HG03159 (cell line): ENCODE data around the gene ADPRHL1.
"Not testable (repeated sequence)": the region's sequence is repeated elsewhere in the genome, so short reads cannot be mapped to it uniquely, and the experiment has no call there.

Experiments used
- ATAC-seq: cut with Tn5 transposase; IDR thresholded peaks from one replicate; pipeline ENCODE4 v1.9.1; 2021; ENCODE audit warnings: mild to moderate bottlenecking, moderate library complexity; ENCODE audit not compliant: unreplicated experiment

ADPRHL1 gene

DNA sequence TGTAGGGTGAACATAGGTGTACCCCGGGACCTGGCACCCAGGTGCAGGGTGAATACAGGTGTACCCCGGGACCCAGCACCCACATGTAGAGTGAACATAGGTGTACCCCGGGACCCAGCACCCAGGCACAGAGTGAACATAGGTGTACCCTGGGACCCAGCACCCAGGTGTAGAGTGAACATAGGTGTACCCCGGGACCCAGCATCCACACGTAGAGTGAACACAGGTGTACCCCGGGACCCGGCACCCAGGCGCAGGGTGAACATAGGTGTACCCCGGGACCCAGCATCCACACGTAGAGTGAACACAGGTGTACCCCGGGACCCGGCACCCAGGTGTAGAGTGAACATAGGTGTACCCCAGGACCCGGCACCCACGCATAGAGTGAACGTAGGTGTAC is 17.4 kb downstream of the ADPRHL1 start:
- ATAC-seq = not testable (repeated sequence)

DNA sequence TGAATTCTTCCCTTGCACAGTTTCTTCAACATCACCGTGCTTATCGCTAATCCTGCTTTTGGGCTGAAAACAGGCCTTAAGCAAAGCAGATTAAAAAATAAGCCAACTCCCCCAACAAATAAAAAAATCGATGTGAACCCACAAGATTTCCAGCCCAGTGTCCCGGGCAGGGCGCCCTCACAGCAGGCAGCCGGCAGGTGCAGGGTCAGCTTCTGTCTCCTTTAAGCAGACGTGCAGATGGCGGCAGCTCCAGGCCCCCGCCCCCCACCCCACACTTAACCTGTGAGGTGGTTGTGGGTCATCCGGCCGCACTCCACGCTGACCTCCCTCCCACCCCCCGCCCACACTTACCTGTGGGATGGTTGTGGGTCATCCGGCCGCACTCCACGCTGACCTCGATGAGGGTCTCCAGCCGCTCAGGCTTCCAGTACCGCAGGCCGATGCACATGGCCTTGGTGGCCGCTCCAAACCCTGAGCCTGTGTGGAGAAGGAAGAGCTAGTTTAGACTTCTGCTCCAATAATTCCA is 19.8 kb downstream of the ADPRHL1 start:
- ATAC-seq = no peak

DNA sequence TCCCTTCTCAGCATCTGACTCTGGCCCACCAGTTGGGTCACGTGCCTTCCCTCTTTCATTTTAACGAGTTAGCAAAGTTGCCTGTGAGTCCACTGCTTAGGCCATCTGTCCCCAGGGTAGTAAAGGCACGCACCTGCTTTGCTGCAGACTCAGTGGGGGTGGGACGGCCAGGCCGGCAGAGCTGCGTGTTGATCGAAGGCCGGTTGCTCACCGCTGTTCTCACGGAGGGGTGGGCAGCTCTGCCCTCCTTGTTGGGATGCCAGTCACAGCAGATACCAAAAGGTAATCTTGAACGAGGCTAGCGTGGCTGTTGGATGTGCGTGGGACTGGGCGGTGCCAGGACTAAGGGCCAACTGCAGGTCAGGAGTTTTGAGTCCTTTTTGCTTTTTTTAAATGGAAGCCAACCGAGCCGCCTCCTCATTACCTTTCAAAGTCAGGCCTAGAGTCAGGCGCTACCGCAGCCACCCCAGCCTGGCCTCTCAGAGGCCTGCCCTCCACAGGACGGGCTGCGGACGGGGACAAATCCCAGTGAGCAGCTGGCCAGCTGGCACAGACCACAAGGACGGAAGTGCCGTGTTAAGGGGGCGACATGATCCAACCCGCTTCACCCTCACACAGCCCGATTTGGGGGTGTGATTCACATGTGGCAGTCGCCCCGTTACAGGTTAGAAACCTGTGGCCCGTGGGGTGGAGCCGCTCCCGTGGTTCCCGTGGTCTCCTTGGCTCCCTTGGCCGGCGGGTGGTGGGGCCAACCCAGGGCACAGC is 20.6 kb downstream of the ADPRHL1 start:
- no peak for ATAC-seq

DNA sequence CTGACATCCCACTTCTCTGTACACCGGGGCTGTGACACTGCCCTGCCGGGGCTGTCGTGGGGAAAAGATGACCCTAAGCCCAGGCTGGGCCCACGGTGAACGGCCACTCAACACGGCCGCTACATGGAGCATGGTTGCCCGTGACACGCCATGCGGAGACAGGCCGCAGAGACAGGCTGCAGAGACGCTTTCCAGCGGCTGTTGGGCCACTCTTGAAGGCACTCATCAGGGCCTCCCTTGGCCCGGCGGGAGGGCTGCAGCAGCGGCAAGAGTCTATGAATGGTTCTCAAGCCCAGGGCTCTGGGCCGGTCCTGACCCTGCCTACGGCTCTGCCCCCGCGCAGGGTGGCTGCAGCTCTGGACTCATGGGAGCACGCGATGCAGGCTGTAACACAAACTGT is 22.1 kb downstream of the ADPRHL1 start:
- ATAC-seq = no peak

DNA sequence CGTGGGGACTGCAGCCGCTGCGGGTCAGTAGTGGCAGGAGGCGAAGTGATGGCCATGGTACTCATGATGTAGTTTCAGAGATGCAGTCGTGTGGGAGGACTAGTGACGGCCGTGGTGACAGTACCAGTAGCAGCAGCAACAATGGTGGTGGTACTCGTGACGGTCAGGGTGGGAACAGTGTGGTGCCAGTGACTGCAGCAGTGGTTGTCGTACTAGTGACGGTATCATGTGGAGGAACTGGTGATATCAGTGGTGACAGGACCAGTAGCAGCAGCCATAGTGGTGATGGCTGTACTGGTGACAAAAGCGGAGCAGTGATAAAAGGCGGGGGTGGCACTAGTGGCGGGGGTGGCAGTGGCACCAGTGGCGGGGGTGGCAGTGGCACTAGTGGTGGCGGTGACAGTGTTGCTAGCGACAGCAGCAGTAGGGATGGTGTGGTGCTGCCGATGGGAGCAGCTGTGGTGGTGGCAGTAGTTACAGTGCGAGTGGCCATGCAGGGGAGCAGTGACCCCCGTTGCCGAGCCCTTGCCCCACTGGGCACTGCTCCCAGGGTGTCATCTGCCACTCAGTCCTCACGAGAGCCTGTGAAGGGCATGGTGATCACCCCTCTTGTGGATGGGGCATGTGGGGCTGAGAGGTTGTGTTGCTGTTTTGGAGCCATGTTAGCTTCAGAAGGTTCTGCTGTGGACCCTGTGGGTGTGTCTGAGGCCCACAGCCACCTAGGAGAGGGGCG is 22.7 kb downstream of the ADPRHL1 start:
- no peak for ATAC-seq

DNA sequence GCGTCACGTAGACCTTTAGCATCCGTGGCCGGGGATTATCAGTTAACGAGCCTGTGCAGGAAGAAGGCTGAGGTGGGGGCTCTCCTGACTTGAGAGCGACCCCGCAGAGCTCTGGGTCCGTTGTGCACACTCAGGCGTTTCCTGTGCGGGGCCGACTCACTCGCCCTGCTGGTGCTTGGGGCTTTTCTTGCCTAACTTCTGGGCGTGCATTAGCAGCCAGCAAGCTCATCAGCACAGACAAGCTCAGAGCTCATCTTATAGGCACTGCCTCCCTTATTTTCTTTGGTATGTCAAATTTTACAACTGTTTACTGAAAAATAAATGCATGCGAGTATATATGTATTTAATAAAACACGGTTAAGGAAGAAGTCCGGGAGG is 23.7 kb downstream of the ADPRHL1 start:
- no peak for ATAC-seq

DNA sequence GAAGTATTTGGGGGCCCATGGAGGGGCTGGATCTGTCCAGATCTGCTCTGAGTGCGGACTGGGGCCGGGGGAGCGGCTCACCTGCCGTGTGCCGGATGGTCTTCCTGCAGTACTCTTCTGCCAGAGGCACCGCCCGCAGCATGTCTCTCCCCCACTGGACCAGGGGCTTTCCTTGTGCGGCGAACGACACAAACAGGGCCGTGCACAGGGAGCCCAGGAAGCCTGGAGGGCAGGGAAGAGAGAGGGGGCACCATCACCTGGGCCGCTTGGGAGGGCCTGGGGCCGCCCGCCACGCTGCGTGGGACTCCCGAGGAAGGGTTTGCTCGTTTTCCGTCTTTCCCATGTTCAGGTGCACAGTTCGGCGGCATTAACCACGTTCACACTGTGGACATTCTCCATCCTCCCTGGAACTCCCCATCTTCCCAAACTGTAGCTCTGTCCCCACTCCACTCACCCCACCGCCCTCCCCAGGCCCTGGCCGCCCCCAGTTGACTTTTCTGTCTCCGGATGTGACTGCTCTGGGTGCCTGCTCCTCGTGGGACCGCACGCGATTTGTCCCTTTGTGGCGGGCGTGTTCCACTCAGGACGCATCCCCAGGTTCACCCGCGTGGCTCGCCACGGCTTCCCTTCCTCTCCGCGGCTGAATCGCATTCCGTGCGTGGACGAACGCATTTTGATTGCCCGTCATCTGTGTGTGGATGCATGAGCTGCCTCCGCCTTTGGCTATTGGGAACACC is 24.2 kb downstream of the ADPRHL1 start:
- no peak for ATAC-seq

DNA sequence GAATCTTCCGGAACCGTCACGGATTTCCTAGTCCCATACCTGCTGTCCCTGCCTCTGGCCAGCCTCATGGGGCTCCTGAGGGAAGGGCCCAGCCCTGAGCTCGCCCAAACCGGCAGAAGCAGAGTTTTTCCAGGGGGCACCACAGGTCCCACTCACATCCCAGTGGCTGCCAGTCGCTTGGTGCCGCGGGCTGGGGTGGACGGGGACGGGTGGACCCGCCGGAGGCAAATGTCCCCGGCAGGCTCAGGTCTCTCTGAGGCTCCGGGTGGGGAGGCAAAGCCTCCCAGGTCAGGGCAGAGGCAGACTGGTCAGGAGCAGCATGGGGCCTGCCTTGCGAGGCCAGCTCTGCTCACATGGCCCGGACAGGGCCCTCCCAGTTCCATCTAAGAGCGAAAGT is 24.8 kb downstream of the ADPRHL1 start:
- ATAC-seq = no peak

DNA sequence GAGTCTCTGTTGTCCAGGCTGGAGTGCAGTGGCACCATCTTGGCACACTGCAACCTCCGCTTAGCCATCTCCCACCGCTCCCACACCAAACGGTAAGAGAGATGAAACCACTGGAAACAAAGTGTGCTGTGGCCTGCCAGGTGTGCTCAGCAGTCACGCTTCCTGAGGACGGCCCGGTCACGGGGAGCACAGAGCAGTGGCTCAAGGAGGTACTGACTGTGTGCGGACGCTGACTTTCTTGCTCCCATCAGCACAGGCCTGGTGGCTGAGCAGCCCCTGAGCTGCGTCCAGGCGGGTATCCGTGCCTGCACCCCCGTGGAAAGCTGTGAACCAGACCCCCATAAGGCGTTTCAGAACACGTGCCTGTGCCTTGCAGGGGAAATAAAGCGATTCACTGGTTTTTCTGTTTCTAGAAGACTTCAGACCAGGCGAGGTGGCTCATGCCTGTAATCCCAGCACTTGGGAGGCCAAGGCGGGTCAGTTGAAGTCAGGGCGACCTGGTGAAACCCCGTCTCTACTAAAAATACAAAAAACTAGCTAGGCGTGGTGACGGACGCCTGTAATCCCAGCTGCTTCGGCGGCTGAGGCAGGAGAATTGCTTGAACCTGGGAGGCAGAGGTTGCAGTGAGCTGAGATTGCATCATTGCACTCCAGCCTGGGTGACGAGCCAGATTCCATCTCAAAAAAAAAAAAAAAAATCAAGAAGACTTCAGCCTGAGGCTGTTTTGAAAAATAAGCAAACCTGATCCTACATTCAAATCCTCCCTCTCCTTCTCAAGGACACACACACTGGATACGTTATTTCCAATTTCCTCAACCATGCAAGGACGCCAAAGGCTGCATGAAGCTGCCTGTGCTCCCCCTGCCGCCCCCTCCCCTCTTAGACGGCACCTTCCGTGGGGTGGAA is 25.5 kb downstream of the ADPRHL1 start:
- ATAC-seq = no peak

DNA sequence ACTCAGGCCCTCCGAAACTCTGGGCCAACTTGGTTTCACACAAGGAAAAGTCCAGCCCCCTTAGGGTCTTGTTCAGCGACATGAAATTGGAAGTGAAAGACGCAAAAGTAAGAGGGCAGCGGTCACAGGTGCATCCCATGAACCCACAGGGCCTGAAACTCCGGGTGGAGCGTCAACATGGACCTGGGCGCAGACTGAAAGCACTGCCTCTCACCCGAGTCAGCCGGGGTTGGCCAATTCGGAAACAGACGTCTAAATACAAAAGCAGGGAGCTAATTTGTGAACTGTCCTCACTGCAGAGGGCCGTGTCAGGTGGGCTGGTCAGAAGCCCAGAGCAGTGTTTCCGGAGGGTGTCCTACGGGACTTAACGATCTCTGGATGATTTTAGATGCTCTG is 26.7 kb downstream of the ADPRHL1 start:
- ATAC-seq = no peak

DNA sequence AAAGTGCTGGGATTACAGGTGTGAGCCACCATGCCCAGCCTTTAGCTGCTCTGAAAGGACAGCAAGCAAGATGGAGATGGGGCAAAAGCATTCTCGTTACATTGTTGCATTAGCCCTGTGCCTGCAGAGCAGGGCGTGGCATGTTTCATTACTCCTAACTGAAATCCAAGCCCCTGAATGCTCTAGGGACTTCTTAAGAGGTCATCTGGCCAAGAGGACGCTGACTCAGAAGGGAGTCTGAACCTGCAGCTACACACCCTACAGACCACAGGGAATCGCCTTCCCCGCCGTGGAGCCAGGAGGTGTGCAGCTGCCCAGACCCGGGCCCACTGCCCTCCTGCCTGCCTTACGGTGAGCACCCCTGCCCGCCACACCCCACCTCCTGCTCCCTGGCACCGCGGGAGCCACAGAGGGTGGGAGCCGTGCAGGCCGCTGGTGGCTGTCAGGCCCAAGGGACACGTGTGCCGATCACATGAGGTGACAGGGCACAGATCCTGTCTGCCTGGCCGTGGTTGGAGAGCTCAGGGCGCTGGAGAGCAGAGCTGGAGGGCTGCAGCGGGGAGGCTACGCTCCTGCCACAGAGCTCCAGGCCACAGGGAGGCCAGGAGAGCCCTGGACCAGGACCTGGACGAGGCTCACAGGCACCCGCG is 27.2 kb downstream of the ADPRHL1 start:
- no peak for ATAC-seq

DNA sequence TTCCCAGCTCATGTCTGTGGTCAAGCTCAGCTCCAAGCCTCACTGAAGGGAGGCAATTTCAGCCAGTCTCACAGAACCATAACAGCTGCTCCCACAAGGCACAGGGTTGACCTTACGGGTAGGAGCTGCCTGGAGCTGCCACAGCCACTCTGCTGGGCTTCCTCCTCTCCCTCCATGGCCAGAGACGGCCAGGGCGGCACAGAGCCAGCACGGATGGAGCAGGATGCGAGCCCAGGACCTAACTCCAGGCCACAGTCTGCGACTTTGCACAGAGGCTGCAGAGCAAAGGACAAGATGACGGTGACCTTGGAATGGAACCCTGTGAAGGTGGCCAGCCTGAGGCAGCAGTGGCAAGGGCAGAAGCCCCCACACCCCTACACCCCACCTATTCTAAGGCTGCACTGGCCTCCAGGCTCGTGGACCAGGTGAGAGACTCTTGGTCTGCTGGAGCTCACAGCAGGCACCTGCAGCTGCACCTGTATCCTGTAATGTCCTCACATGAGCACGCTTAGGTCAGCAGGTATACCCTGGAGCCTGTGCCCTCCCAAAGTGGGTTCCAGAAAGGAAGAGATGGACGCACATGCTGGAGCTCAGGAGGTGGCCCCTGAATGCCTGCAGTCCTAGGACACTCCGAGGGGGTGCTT is 29.6 kb downstream of the ADPRHL1 start:
- ATAC-seq = no peak

DNA sequence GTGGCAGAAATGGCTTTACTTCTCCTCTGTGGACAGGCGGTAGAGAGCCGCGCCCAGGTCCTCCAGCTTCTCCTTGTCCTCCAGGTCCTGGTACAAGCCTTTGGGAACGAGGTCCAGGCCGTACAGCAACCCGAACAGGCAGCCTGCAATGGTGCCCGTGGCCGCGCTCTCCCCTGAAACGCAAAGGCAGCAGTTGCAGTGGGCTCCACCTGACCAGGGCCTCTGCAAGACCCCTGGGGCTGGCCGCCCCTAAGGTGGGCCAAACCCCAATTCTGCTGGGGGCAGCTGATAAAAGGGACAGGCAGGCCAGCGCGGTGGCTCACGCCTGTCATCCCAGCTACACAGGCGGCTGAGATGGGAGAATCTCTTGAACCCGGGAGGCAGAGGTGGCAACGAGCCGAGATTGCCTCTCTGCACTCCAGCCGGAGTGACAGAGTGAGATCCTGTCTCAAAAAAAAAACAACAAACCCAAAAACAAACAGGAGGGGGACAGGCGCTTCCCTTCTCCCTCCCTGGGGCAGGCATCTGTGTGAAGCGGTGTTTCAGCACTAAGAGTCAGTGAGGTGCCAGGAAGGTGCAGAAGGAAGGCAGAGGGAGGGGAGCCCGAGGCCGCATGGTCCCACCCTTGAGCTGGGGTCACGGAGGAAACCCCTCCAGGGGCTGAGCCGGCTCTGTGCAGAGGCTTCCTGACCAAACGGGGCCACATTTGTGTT is 30.3 kb downstream of the ADPRHL1 start:
- ATAC-seq = no peak

DNA sequence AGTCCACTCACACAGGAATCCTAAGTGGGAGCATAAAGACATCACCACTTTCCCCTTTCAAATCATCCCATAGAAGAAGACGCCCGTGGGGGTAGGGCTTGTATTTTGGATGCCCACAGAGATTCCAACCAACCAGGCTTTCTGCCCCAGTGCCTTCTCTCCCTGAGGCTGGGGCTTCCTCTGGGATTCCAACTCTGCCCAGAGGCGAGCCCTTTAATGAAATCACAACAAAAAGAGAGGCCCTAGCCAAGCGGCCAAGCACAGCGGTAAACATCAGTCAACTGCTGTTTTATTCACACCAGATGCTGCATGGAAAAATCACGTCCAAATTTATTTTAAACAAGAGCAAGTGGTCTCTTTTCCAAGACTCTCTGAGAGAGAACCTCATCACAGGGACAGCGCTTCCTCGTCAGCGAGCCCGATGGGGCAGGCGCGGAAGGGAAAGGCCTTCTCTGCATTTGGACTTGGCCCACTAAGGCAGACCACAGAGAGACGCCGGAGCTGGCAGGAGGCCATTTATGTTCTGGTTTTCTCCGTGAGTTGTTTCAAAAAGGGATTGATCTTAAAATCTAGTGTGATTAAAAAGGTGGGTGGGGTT is 31.5 kb downstream of the ADPRHL1 start:
- ATAC-seq = no peak

DNA sequence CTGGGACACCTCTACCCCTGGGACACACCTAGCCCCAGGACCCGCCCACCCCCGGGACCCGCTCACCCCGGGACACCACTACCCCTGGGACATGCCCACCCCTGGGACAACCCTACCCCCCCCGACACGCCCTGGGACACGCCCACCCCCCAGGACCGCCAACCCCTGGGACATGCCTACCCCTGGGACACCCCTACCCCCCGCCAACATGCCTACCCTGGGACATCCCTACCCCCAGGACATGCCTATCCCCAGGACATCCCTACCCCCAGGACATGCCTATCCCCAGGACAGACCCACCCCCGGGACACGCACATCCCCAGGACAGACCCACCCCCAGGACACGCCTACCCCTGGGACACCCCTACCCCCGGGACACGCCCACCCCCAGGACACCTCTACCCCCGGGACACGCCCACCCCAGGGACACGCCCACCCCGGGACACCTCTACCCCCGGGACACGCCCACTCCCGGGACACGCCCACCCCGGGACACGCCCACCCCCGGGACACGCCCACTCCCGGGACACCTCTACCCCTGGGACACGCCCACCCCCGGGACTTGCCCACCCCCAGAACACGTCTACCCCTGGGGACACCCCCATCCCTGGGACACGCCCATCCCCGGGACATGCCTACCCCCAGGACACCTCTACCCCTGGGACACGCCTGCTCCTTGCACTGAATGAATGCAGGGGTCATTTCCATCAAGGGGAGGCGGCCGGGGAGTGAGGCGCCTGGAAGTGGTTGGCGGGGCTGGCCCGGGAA is 32.3 kb downstream of the ADPRHL1 start:
- no peak for ATAC-seq

DNA sequence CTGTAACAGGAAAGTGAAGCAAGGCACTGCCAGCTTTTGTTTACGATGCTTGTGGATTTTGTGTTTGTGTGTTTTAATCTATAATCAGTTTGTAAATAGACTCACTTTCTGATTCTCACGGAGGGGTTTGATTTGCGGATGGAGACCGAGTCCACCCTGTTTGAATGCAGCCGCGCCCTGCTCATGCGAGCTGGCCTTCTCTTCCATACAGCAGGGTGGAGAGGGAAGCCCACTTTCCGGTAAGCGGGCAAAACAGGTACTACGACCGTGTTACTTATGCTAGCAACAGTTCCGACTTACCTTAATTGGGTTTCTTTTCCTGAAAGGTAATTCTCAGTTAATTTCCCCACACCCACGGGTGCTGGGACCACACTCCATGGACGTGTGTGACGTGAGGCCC is 33.1 kb downstream of the ADPRHL1 start:
- no peak for ATAC-seq

DNA sequence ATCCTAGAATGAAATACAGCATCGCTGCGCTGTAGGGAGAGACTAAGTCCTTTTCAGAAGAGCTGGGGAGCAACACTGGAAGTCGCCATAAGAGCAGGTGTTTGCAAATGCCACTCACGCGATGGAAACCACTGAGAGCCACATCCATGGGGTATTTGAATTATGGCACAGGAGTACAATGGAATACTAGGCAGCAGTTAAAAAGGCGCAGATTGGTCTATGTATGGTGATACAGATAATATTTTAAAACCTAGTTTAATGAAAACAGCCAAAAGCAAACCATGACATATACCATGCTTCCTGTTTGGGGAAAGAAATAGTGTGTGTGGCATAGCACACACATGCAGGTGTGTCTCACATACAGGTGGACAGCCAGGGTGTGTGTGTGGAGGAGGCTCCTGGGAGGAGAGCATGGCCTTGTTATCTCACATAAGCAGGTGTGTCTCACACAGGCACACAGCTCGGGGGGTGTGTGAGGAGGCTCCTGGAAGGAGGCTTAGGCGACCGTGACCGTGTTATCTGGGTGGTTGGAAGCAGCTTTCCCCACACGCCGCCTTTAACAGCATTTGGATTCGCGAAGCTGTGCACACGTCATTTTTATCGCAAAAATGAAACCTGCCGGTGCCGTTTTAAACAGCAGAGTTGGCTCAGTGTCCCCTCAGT is 33.6 kb downstream of the ADPRHL1 start:
- ATAC-seq = no peak
